Kidney (tissue), 14 donors: Measurements from ENCODE around the gene ABLIM2. TPM values are rescaled to one million over a fixed set of nuclear protein-coding genes. Genes with fewer than 3 reads are reported as not detected.

ENCODE experiments used
- DNase-seq, 5 donors: peaks; one replicate each; pipeline ENCODE4 v3.0.0-alpha.2; 2013 to 2020
- FAIRE-seq: peaks from 2 replicates; lab custom pipeline; 2012; peaks lifted over from hg19 to GRCh38; lab: Jason Lieb, UNC
- H3K27ac ChIP-seq, 2 donors: one replicate each; pipeline ENCODE4 v1.7.0; 2013; ENCODE audit warnings: low read depth in 2 of 2, low read length in 2 of 2, inconsistent platforms in 1 of 2
- H3K27me3 ChIP-seq: one replicate; pipeline ENCODE4 v1.7.1; 2013; ENCODE audit warnings: low read length, inconsistent platforms; ENCODE audit not compliant: control insufficient read depth, insufficient read depth
- H3K36me3 ChIP-seq, 3 donors: one replicate each; pipeline versions ENCODE4 v1.7.0 to v1.7.1; 2013; ENCODE audit warnings: low read length in 3 of 3, control low read depth in 1 of 3, inconsistent platforms in 1 of 3; ENCODE audit not compliant: insufficient read depth in 3 of 3, control insufficient read depth in 2 of 3
- H3K4me1 ChIP-seq, 3 donors: one replicate each; pipeline versions ENCODE4 v1.7.0 to v1.7.1; 2013; ENCODE audit warnings: low read length in 3 of 3, inconsistent platforms in 1 of 3, low read depth in 1 of 3; ENCODE audit not compliant: control insufficient read depth in 2 of 3, insufficient read depth in 2 of 3
- H3K4me3 ChIP-seq, 3 donors: one replicate each; pipeline versions ENCODE4 v1.7.0 to v1.8.1; 2013; ENCODE audit warnings: low read length in 3 of 3, control low read depth in 1 of 3, inconsistent platforms in 1 of 3
- H3K9ac ChIP-seq, 3 donors: one replicate each; pipeline versions ENCODE4 v1.7.0 to v1.7.1; 2013; ENCODE audit warnings: low read length in 3 of 3, control low read depth in 1 of 3, inconsistent platforms in 1 of 3
- H3K9me3 ChIP-seq, 3 donors: one replicate each; pipeline versions ENCODE4 v1.7.0 to v1.7.1; 2013; ENCODE audit warnings: low read length in 3 of 3, control low read depth in 1 of 3, inconsistent platforms in 1 of 3; ENCODE audit not compliant: control insufficient read depth in 2 of 3, insufficient read depth in 1 of 3
- CTCF ChIP-seq: IDR thresholded peaks from 3 replicates; pipeline ENCODE4 v1.5.1; 2012; ENCODE audit warnings: mild to moderate bottlenecking, moderate library complexity, borderline replicate concordance; ENCODE audit not compliant: insufficient read depth; ENCODE audit errors: extremely low read depth
- intact Hi-C: fragments of 100-400 bp; cut with DNase I; formaldehyde crosslinking; loops from one replicate; pipeline ENCODE4 v1.11.1; 2022
- polyA plus RNA-seq: library from polyadenylated mRNA; stranded (reverse); fragments of 350-450 nt; fragmentation: Illumina TruSeq; extraction: RNeasy Lipid Tissue Mini Kit (QIAGEN cat#74804); gene quantifications from one replicate; pipeline ENCODE4 v1.2.3, GENCODE V29; 2014; ENCODE audit warnings: low read depth, low replicate concordance; ENCODE audit not compliant: insufficient read depth
- total RNA-seq: library from RNA; stranded (reverse); fragmentation: NEBNext Ultra II Directional; extraction: Animal tissue kit (Norgen Biotek cat#: 25700); gene quantifications from one replicate; pipeline ENCODE4 v1.2.1, GENCODE V29; 2021
- donor health status: control.
- donor health status: control.
- donor health status: control.
- donor health status: control.
- donor health status: control.
- donor health status: DM: yes; HTN: yes; CAD: no.
- donor health status: Normal renal cell carcinoma (clear cell type).

ABLIM2 gene
- total and polyA plus RNA-seq, 2 donors from 2014 or later, result 9.5 to 23.3 TPM

- Histone ChIP-seq H3K9ac (no peak overlapping the region), H3K4me3 (no peak overlapping the region), H3K4me1 (no peaks in the 10 kb centered on the region), H3K27ac (no peak overlapping the region), H3K9me3 (no peaks in the 10 kb centered on the region), H3K36me3 (no peaks in the 10 kb centered on the region), H3K27me3 (no peaks in the 10 kb centered on the region)
- no peak for TF ChIP-seq CTCF
- intact Hi-C loops, result no loop called here
- no peak for FAIRE-seq
- peak in 1 of 5 donors; percentile 34 for DNase-seq
Measured at GRCh38 chr4:8087921-8088495, 70.6 kb downstream of the ABLIM2 start.

GRCh38 chr4:8086783-8087445 lies 71.7 kb downstream of the ABLIM2 start:
- Histone ChIP-seq H3K27ac (no peak overlapping the region), H3K36me3 (no peaks in the 10 kb centered on the region), H3K9ac (no peak overlapping the region), H3K9me3 (no peaks in the 10 kb centered on the region), H3K27me3 (no peaks in the 10 kb centered on the region), H3K4me3 (no peak overlapping the region), H3K4me1 (no peaks in the 10 kb centered on the region)
- intact Hi-C loops, result no loop called here
- TF ChIP-seq CTCF, result no peak
- FAIRE-seq (no peak), DNase-seq (peak in 1 of 5 donors; percentile 73)

- no peaks in the 10 kb centered on the region for H3K4me1 ChIP-seq
- H3K27me3 ChIP-seq, result no peaks in the 10 kb centered on the region
- no peaks in the 10 kb centered on the region for H3K9me3 ChIP-seq
- no peak for TF ChIP-seq CTCF
- H3K4me3 ChIP-seq, result no peak overlapping the region
- H3K9ac ChIP-seq, result no peak overlapping the region
- FAIRE-seq, result no peak
- H3K27ac ChIP-seq, result no peak overlapping the region
- H3K36me3 ChIP-seq, result no peaks in the 10 kb centered on the region
- intact Hi-C loops, result no loop called here
- peak in 1 of 5 donors; percentile 57 for DNase-seq
Measured at GRCh38 chr4:8085491-8086117, 73.0 kb downstream of the ABLIM2 start.
